Colonic mucosa (tissue), 4 donors: ENCODE measurements around the gene ACRBP. TPM values are rescaled to one million over a fixed set of nuclear protein-coding genes. Genes with fewer than 3 reads are reported as not detected.

Experiments used
- DNase-seq: peaks from one replicate; pipeline ENCODE4 v3.0.0-alpha.2; 2020
- H3K27ac ChIP-seq: fragments of 200-600 bp; one replicate; pipeline ENCODE4 v1.8.0; 2021
- H3K27me3 ChIP-seq: fragments of 200-600 bp; one replicate; pipeline ENCODE4 v1.8.0; 2021
- H3K36me3 ChIP-seq: fragments of 200-600 bp; one replicate; pipeline ENCODE4 v1.8.0; 2021
- H3K4me1 ChIP-seq: fragments of 200-600 bp; one replicate; pipeline ENCODE4 v1.8.0; 2021; ENCODE audit warnings: mild to moderate bottlenecking
- H3K4me3 ChIP-seq: fragments of 200-600 bp; one replicate; pipeline ENCODE4 v1.8.0; 2021
- H3K9ac ChIP-seq, 2 donors: one replicate each; pipeline ENCODE4 v1.7.0; 2013; ENCODE audit warnings: control low read depth in 2 of 2, low read depth in 2 of 2, low read length in 2 of 2
- H3K9me3 ChIP-seq: fragments of 200-600 bp; one replicate; pipeline ENCODE4 v1.8.0; 2021
- intact Hi-C: fragments of 100-400 bp; cut with DNase I; formaldehyde crosslinking; loops from one replicate; pipeline ENCODE4 v1.14.1; 2022
- total RNA-seq, 2 donors: library from RNA; stranded (reverse); fragmentation: NEBNext Ultra II Directional in 1 of 2; extraction: Animal tissue kit (Norgen Biotek cat#: 25700) in 1 of 2; gene quantifications; one replicate each; pipeline ENCODE4 v1.2.1, GENCODE V29; 2021
- TF ChIP-seq, protein P1 (sequence below): fragments of 200-600 bp; IDR thresholded peaks from one replicate; pipeline ENCODE4 v1.8.0; 2022; ENCODE audit warnings: antibody characterized with exemption, mild to moderate bottlenecking
- donor health status: healthy.
- donor health status: DM: no; HTN: no; CAD: no.
- donor health status: DM: no; HTN: no; CAD: no.

The ACRBP gene
- total RNA-seq, 2 donors from 2014 or later = 1.6 to 1.9 TPM

GRCh38 chr12:6662906-6663742 lies 15.9 kb upstream of the ACRBP start, which contains the start of gene ING4:
ING4 (minus strand) TSS chr12:6663119; CDS start chr12:6663101, 18 bp downstream.
- H3K4me1 ChIP-seq = no peaks in the 10 kb centered on the region
- H3K4me3 ChIP-seq = peak within 1 kb of the TSS; percentile 69
- H3K27me3 ChIP-seq = no peaks in the 10 kb centered on the region
- H3K9ac ChIP-seq = peak within 1 kb of the TSS; percentile 28 to 83
- TF ChIP-seq, protein P1, sequence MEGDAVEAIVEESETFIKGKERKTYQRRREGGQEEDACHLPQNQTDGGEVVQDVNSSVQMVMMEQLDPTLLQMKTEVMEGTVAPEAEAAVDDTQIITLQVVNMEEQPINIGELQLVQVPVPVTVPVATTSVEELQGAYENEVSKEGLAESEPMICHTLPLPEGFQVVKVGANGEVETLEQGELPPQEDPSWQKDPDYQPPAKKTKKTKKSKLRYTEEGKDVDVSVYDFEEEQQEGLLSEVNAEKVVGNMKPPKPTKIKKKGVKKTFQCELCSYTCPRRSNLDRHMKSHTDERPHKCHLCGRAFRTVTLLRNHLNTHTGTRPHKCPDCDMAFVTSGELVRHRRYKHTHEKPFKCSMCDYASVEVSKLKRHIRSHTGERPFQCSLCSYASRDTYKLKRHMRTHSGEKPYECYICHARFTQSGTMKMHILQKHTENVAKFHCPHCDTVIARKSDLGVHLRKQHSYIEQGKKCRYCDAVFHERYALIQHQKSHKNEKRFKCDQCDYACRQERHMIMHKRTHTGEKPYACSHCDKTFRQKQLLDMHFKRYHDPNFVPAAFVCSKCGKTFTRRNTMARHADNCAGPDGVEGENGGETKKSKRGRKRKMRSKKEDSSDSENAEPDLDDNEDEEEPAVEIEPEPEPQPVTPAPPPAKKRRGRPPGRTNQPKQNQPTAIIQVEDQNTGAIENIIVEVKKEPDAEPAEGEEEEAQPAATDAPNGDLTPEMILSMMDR = no peak
- no peaks in the 10 kb centered on the region for H3K9me3 ChIP-seq
- intact Hi-C loops = loop anchor here (5.0 kb wide), 1 partner anchor 59 kb away; the partner anchor contains the start of gene COPS7A
- H3K27ac ChIP-seq = peak within 1 kb of the TSS; percentile 45
- DNase-seq = peak; percentile 97
- peaks cover 12% of the 10 kb centered on the region for H3K36me3 ChIP-seq

GRCh38 chr12:6662602-6662905 lies 15.3 kb upstream of the ACRBP start:
- TF ChIP-seq, protein P1 = no peak
- H3K9ac ChIP-seq = peak overlapping the region; percentile 28 to 83
- peak overlapping the region; percentile 32 for H3K27ac ChIP-seq
- DNase-seq = no peak
- no peaks in the 10 kb centered on the region for H3K9me3 ChIP-seq
- H3K36me3 ChIP-seq = peaks cover 7% of the 10 kb centered on the region
- H3K4me1 ChIP-seq = no peaks in the 10 kb centered on the region
- intact Hi-C loops = loop anchor here (5.0 kb wide), 1 partner anchor 60 kb away; the partner anchor contains the start of gene COPS7A
- no peaks in the 10 kb centered on the region for H3K27me3 ChIP-seq
- H3K4me3 ChIP-seq = peak overlapping the region; percentile 69

DNA sequence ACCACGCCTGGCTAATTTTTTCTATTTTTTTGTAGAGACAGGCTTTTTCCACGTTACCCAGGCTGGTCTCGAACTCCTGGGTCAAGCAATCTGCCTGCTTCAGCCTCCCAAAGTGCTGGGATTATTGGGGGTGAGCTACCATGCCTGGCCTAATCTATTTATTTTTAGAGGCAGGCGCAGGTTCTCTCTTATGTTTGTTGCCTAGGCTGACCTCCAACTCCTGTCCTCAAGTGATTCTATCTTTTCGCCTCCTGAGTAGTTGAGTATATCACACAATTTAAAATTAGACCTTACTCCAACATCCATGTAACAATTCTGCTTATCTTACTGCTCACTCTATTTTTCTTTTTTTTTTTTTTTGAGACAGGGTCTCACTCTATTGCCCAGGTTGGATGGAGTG lies 6.8 kb upstream of the ACRBP start:
- Histone ChIP-seq H3K36me3 (peaks cover 8% of the 10 kb centered on the region), H3K9me3 (no peaks in the 10 kb centered on the region), H3K4me3 (no peak overlapping the region), H3K27ac (no peak overlapping the region), H3K4me1 (no peaks in the 10 kb centered on the region), H3K9ac (no peak overlapping the region), H3K27me3 (no peaks in the 10 kb centered on the region)
- DNase-seq = no peak
- intact Hi-C loops = no loop called here
- TF ChIP-seq, protein P1 = no peak

DNA sequence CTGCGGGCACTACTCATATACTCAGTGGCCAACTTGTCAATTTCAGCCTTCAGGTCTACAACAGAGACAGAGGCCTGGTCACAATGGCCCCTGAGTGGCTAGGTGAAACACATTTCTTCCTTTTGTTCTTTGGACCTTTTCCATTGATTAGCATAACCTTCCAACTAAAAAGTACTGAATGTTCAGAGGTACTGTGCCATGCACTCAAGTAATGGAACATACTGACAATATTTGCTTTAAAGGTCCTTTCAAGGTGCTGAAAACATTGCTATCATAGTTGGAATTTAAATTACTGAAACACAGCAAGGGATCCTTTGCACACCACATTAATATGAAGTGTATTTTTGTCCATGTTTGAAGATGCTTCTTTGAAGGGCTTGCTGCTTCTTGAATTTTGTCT lies 6.1 kb upstream of the ACRBP start:
- DNase-seq = no peak
- no peak overlapping the region for H3K9ac ChIP-seq
- no peak overlapping the region for H3K4me3 ChIP-seq
- intact Hi-C loops = no loop called here
- H3K4me1 ChIP-seq = no peaks in the 10 kb centered on the region
- H3K36me3 ChIP-seq = peaks cover 8% of the 10 kb centered on the region
- TF ChIP-seq, protein P1 = no peak
- H3K27ac ChIP-seq = no peak overlapping the region
- no peaks in the 10 kb centered on the region for H3K27me3 ChIP-seq
- H3K9me3 ChIP-seq = no peaks in the 10 kb centered on the region

- DNase-seq = no peak
- Histone ChIP-seq H3K9me3 (no peaks in the 10 kb centered on the region), H3K4me3 (no peak overlapping the region), H3K36me3 (peaks cover 8% of the 10 kb centered on the region), H3K9ac (no peak overlapping the region), H3K27me3 (no peaks in the 10 kb centered on the region), H3K4me1 (no peaks in the 10 kb centered on the region), H3K27ac (no peak overlapping the region)
- TF ChIP-seq, protein P1 = no peak
- intact Hi-C loops = no loop called here
Observed at GRCh38 chr12:6652391-6652790, 5.2 kb upstream of the ACRBP start.
